DOHH2 (cell line): ENCODE measurements around the gene CDC42EP1.
"Not testable (repeated sequence)": the region's sequence is repeated elsewhere in the genome, so short reads cannot be mapped to it uniquely, and the experiment has no call there.

Source experiments
- EZH2phosphoT487 ChIP-seq: fragments of 200-600 bp; sonication (generic); IDR thresholded peaks from 2 replicates; pipeline ENCODE4 v1.6.1; 2017; ENCODE audit warnings: borderline replicate concordance, mild to moderate bottlenecking, antibody characterized with exemption, low read length, moderate library complexity, mixed read lengths
- TF ChIP-seq, protein P1 (sequence below): fragments of 200-600 bp; sonication (generic); IDR thresholded peaks from one replicate; pipeline ENCODE4 v1.5.1; 2014; ENCODE audit warnings: antibody characterized with exemption, mild to moderate bottlenecking, low read depth, low read length; ENCODE audit not compliant: poor library complexity, severe bottlenecking

DNA sequence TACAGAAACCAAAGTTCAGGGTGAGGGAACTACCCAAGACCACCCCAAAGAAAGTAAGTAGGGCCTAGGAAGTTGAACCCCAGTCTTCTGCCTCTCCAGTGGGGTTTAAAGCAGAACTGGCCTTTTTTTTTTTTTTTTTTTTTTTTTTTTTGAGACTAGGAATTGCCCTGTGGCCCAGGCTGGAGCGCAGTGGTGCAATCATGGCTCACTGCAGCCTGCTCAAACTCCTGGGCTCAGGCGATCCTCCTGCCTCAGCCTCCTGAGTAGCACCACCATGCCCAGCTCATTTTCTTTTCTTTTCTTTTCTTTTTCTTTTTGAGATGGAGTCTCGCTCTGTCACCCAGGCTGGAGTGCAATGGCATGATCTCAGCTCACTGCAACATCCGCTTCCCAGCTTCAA lies 17.9 kb upstream of the CDC42EP1 start:
- TF ChIP-seq, protein P1, sequence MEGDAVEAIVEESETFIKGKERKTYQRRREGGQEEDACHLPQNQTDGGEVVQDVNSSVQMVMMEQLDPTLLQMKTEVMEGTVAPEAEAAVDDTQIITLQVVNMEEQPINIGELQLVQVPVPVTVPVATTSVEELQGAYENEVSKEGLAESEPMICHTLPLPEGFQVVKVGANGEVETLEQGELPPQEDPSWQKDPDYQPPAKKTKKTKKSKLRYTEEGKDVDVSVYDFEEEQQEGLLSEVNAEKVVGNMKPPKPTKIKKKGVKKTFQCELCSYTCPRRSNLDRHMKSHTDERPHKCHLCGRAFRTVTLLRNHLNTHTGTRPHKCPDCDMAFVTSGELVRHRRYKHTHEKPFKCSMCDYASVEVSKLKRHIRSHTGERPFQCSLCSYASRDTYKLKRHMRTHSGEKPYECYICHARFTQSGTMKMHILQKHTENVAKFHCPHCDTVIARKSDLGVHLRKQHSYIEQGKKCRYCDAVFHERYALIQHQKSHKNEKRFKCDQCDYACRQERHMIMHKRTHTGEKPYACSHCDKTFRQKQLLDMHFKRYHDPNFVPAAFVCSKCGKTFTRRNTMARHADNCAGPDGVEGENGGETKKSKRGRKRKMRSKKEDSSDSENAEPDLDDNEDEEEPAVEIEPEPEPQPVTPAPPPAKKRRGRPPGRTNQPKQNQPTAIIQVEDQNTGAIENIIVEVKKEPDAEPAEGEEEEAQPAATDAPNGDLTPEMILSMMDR = not testable (repeated sequence)
- not testable (repeated sequence) for TF ChIP-seq EZH2phosphoT487
